Transverse colon (tissue), 4 donors: Measurements from ENCODE around the gene SESTD1. TPM values are rescaled to one million over a fixed set of nuclear protein-coding genes. Genes with fewer than 3 reads are reported as not detected.

ENCODE experiments used
- DNase-seq: peaks from one replicate; pipeline ENCODE4 v3.0.0-alpha.2; 2019
- H3K27ac ChIP-seq, 4 donors: fragments of 200-600 bp; sonication (generic); 2 replicates each; pipeline ENCODE4 v1.5.1; 2016 to 2018; ENCODE audit warnings: inconsistent platforms in 4 of 4
- H3K27me3 ChIP-seq: fragments of 200-600 bp; sonication (generic); 2 replicates; pipeline ENCODE4 v1.5.1; 2017; ENCODE audit warnings: inconsistent platforms
- H3K36me3 ChIP-seq, 4 donors: fragments of 200-600 bp; sonication (generic); 2 replicates each; pipeline ENCODE4 v1.5.1; 2017 to 2019; ENCODE audit warnings: inconsistent platforms in 4 of 4
- H3K4me1 ChIP-seq, 4 donors: fragments of 200-600 bp; sonication (generic); 2 replicates each; pipeline ENCODE4 v1.5.1; 2017 to 2020; ENCODE audit warnings: inconsistent platforms in 4 of 4
- H3K4me3 ChIP-seq, 4 donors: fragments of 200-600 bp; sonication (generic); 1 replicate in 1 of 4; 2 replicates in 3 of 4; pipeline versions ENCODE4 v1.5.1 to v1.6.1; 2017 to 2019; ENCODE audit warnings: inconsistent platforms in 4 of 4
- H3K9me3 ChIP-seq, 2 donors: fragments of 200-600 bp; sonication (generic); 2 replicates each; pipeline ENCODE4 v1.5.1; 2017 to 2019; ENCODE audit warnings: inconsistent platforms in 2 of 2
- CTCF ChIP-seq, 5 experiments: fragments of 200-600 bp in 3 of 5; fragments of 450-650 bp in 2 of 5; sonication (generic) in 3 of 5; IDR thresholded peaks; 1 replicate in 2 of 5; 2 replicates in 3 of 5; pipeline ENCODE4 v1.5.1; 2016 to 2017; ENCODE audit warnings: antibody characterized with exemption in 5 of 5, inconsistent platforms in 3 of 5, mild to moderate bottlenecking in 2 of 5, moderate library complexity in 1 of 5
- EP300 ChIP-seq: sonication (generic); formaldehyde crosslinking; IDR thresholded peaks from one replicate; pipeline ENCODE4 v1.6.1; 2017; ENCODE audit warnings: antibody characterized with exemption, low read depth
- POLR2A ChIP-seq: fragments of 450-650 bp; IDR thresholded peaks from one replicate; pipeline ENCODE4 v1.6.1; 2016; ENCODE audit warnings: antibody characterized with exemption, mild to moderate bottlenecking, moderate library complexity
- POLR2AphosphoS5 ChIP-seq, 3 donors: sonication (generic); formaldehyde crosslinking; IDR thresholded peaks; one replicate each; pipeline ENCODE4 v1.6.1; 2016; ENCODE audit warnings: antibody characterized with exemption in 3 of 3
- WGBS, 2 donors: methylation state at CpG; one replicate each; pipeline ENCODE4 v1.1.5; 2018; ENCODE audit warnings: low coverage in 1 of 2; 5-methylcytosine and 5-hydroxymethylcytosine counted together
- in situ Hi-C, 4 donors: fragments of 200-750 bp; cut with MboI; loops; one replicate each; pipeline versions ENCODE4 v1.15.0 to v1.15.1; 2017; ENCODE audit warnings: low sequenced_read_pairs in 3 of 4, low pct_ligation_motif_present in 1 of 4, low pct_unique_long_range_greater_than_20kb in 1 of 4
- intact Hi-C: fragments of 100-400 bp; cut with DNase I; formaldehyde crosslinking; loops from one replicate; pipeline ENCODE4 v1.15.1; 2023; ENCODE audit warnings: low total_unique reads
- total RNA-seq, 4 donors: library from RNA; depleted of rRNA; stranded (reverse); fragments of >200 nt; gene quantifications; one replicate each; pipeline ENCODE4 v1.1.0, GENCODE V29; 2016

The SESTD1 gene
- total RNA-seq, 4 donors from 2014 or later = 12.6 to 44.1 (median 22.3) TPM

- H3K27ac ChIP-seq = no peak overlapping the region
- WGBS, 2 donors = 64 to 93% methylated on average over 1 of the region's 1 CpG
- peaks cover 1 to 2% of the 10 kb centered on the region in 2 donors for H3K9me3 ChIP-seq
- intact Hi-C loops (no loop called here), in situ Hi-C loops (no loop called here)
- no peak for DNase-seq
- H3K4me3 ChIP-seq = no peak overlapping the region
- TF ChIP-seq POLR2AphosphoS5 (IDR thresholded peaks at IDR 0.05) = no peak
- TF ChIP-seq EP300 = no peak
- no peak for TF ChIP-seq CTCF (IDR thresholded peaks at IDR 0.05)
- TF ChIP-seq POLR2A = no peak
- peaks cover 0 to 18% (median 0%) of the 10 kb centered on the region in 4 donors for H3K4me1 ChIP-seq
- H3K27me3 ChIP-seq = no peaks in the 10 kb centered on the region
- H3K36me3 ChIP-seq = peaks cover 0 to under 1% (median 0%) of the 10 kb centered on the region in 4 donors
These were observed 80.0 kb downstream of the SESTD1 start for GRCh38 chr2:179184610-179185009.

GRCh38 chr2:179181002-179181401 lies 83.6 kb downstream of the SESTD1 start:
- in situ Hi-C loops (no loop called here), intact Hi-C loops (no loop called here)
- no peaks in the 10 kb centered on the region for H3K36me3 ChIP-seq
- no peaks in the 10 kb centered on the region for H3K27me3 ChIP-seq
- H3K4me3 ChIP-seq = no peak overlapping the region
- no peak overlapping the region for H3K27ac ChIP-seq
- H3K9me3 ChIP-seq = no peaks in the 10 kb centered on the region
- H3K4me1 ChIP-seq = peaks cover 0 to 18% (median 2%) of the 10 kb centered on the region in 4 donors
- no peak for DNase-seq
- 68 to 85% methylated on average over 3 of the region's 3 CpGs for WGBS, 2 donors
- TF ChIP-seq EP300 (no peak), POLR2AphosphoS5 (IDR thresholded peaks at IDR 0.05) (no peak), POLR2A (no peak), CTCF (IDR thresholded peaks at IDR 0.05) (no peak)

- no peak for TF ChIP-seq POLR2AphosphoS5 (IDR thresholded peaks at IDR 0.05)
- no peak for TF ChIP-seq EP300
- TF ChIP-seq POLR2A = no peak
- no peak for TF ChIP-seq CTCF (IDR thresholded peaks at IDR 0.05)
- Histone ChIP-seq H3K4me3 (no peak overlapping the region), H3K9me3 (no peaks in the 10 kb centered on the region), H3K4me1 (peaks cover 0 to 18% (median 2%) of the 10 kb centered on the region in 4 donors), H3K36me3 (no peaks in the 10 kb centered on the region), H3K27me3 (no peaks in the 10 kb centered on the region), H3K27ac (no peak overlapping the region)
- intact Hi-C loops (no loop called here), in situ Hi-C loops (no loop called here)
- no peak for DNase-seq
- WGBS, 2 donors = 56 to 65% methylated on average over 2 of the region's 2 CpGs
These were observed 84.4 kb downstream of the SESTD1 start for GRCh38 chr2:179180242-179180641.

- Histone ChIP-seq H3K9me3 (no peaks in the 10 kb centered on the region), H3K36me3 (no peaks in the 10 kb centered on the region), H3K4me3 (no peak overlapping the region), H3K27me3 (no peaks in the 10 kb centered on the region), H3K4me1 (peaks cover 0 to 14% (median 2%) of the 10 kb centered on the region in 4 donors), H3K27ac (no peak overlapping the region)
- DNase-seq = no peak
- intact Hi-C loops = no loop called here
- in situ Hi-C loops = loop anchor here in 1 of 4 donors (10.0 kb wide), 1 partner anchor 55 kb away; no protein-coding TSS in a partner anchor
- 89 to 98% methylated on average over 1 to 2 of the region's 2 CpGs for WGBS, 2 donors
- TF ChIP-seq EP300 (no peak), POLR2A (no peak), CTCF (IDR thresholded peaks at IDR 0.05) (no peak), POLR2AphosphoS5 (IDR thresholded peaks at IDR 0.05) (no peak)
These were observed 84.9 kb downstream of the SESTD1 start for GRCh38 chr2:179179719-179180118.
